ENCODE measurements around the gene TUT4.

Gene TUT4

GRCh38 chr1:52569449-52570210 is 16.7 kb upstream of the TUT4 start:
- no peak for DNase-seq

GRCh38 chr1:52567943-52568342 is 15.1 kb upstream of the TUT4 start:
- DNase-seq = no peak

- no peak for DNase-seq
These were observed 9.9 kb upstream of the TUT4 start for GRCh38 chr1:52562766-52563165.

GRCh38 chr1:52559875-52560274 is 7.0 kb upstream of the TUT4 start:
- DNase-seq = no peak

GRCh38 chr1:52558941-52559340 is 6.0 kb upstream of the TUT4 start:
- peak; percentile 68 for DNase-seq

- no peak for DNase-seq
These were observed 3.9 kb upstream of the TUT4 start for GRCh38 chr1:52556641-52557360.

DNA sequence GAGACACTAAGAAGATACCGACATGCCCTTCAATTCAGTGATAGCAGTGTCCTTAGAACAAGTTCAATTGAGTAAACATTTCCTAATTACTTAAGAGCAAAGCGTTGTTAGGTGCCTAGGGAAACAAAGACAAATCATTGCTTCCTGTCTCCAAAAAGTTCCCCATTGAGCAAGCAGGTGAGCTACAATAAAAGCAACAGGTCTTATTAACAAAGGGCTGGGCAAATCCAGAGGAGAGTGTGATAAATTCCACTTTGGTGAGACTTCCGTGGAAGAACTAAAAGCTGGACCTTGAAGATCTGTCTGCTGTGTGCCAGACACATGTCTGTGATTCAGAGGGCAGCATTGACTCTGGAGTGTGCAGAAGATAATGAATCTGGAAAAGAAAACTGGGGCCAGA is 1.9 kb upstream of the TUT4 start:
- DNase-seq = no peak

- DNase-seq = no peak
These were observed 1.4 kb upstream of the TUT4 start for GRCh38 chr1:52554267-52554640.

GRCh38 chr1:52553362-52554266 is 722 bp upstream of the TUT4 start:
- DNase-seq = peak; percentile 85

GRCh38 chr1:52552236-52552504 is 722 bp downstream of the TUT4 start:
- no peak for DNase-seq

DNA sequence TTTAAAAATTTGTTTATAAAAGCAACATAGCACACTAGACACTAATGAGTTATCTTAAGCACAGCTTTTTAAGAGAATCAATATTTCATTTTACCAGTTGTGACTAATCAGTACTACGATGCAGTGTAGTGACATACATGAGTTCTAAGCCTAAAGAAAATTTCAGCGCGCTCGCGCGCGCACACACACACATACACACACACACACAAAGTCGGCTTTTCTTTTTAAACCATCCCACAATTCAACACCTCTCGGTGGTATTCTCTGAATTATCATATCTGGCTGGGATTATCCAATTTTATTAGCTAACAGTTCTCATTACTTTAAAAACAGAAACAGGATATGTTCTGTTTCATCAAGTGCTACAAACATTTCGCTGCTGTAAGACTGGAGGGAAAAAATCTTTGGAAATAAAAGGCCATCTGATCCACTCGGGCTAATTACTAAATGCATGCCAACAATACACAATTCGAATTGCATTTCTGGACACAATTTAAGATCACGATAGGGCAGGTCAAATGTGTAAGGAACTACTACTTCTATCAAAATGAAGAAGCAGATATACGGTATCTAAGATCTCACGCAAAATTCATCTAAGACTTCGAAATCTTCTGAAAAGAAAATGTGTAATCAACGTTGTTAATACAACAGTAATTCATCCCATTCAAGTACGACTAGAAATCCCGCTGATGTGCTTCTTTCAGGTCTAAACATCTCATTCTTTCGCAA is 1.2 kb downstream of the TUT4 start:
- DNase-seq = no peak

GRCh38 chr1:52550447-52550846 is 2.4 kb downstream of the TUT4 start:
- DNase-seq = no peak

DNA sequence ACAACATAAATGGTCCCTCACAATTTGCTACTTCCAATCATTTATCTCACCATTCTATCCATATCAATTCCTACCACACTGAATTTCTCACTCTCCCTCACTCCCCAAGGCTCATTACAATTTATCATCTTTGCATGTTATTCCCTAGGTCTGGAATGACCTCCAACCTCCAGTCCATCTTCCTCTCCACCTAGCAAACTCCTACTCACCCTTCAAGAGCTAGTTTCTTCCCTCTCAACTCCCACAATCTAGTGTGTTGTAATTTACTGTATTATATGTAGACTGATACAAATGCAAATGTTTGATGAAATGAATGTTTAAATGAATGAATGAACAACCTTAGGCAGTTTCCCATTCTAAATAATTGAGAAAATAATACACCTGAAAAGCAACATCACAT is 3.6 kb downstream of the TUT4 start:
- no peak for DNase-seq

- DNase-seq = no peak
These were observed 6.0 kb downstream of the TUT4 start for GRCh38 chr1:52546852-52547251.

DNA sequence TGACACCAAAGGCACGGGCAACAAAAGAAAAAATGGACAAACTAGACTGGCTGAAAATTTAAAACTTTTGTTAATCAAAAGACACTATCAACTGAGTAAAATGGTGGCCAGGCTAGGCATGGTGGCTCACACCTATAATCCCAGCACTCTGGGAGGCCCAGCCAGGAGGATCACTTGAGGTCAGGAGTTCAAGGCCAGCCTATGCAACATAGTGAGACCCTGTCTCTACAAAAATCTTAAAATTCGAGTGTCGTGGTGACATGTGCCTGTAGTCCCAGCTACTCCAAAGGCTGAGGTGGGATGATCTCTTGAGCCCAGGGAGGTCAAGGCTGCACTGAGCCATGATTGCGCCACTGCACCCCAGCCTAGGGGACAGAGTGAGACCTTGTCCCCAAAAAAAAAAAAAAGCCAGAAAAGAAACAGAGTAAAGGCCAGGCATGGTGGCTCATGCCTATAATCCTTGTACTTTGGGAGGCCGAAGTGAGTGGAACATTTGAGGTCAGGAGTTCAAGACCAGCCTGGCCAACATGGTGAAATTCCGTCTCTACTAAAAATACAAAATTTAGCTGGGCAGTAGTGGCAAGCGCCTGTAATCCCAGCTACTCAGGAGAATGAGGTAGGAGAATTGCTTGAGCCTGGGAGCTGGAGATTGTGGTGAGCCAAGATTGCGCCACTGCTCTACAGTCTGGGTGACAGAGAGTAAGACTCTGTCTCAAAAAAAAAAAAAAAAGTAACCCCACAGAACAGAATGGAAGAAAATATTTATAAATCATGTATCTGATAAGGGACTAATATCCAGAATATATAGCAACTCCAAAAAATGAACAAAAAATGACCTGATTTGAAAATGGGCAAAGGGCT is 8.0 kb downstream of the TUT4 start:
- no peak for DNase-seq

DNA sequence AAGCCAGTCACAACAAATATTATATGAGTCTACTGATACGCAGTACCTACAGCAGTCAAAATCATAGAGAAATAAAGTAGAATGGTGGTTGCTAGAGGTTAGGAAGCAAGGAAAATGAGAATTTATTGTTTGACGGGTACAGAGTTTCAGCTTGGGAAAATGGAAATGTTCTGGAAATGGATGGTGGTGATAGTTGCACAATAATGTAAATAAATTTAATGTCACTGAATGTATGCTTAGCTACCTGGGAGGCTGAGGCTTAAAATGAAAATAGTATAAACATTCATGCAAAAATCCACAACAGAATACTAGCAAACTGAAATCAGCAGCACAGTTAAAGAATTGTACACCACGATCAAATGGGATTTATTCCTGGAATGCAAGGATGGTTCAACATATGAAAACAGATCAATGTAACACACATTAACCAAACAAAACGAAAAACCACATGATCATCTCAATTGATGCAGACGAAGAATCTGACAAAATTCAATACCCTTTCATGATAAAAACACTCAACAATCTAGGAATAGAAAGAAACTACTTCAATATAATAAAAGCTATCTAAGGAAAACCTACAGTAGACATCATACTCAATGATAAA is 10.7 kb downstream of the TUT4 start:
- no peak for DNase-seq

GRCh38 chr1:52534928-52535764 is 17.7 kb downstream of the TUT4 start:
- DNase-seq = no peak

DNA sequence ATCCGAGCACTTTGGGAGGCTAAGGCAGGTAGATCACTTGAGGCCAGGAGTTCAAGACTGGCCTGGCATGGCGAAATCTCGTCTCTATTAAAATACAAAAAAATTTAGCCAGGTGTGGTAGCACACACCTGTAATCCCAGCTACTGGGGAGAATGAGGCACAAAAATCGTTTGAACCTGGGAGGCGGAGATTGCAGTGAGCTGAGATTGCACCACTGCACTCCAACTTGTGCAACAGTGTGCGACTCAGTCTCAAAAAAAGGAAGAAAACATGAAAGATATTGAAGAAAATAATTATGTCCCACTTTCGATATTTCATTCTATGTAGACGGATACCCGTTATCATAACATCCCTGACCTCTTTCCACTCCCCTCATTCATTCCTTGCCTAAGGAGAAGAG is 19.2 kb downstream of the TUT4 start:
- DNase-seq = no peak

DNA sequence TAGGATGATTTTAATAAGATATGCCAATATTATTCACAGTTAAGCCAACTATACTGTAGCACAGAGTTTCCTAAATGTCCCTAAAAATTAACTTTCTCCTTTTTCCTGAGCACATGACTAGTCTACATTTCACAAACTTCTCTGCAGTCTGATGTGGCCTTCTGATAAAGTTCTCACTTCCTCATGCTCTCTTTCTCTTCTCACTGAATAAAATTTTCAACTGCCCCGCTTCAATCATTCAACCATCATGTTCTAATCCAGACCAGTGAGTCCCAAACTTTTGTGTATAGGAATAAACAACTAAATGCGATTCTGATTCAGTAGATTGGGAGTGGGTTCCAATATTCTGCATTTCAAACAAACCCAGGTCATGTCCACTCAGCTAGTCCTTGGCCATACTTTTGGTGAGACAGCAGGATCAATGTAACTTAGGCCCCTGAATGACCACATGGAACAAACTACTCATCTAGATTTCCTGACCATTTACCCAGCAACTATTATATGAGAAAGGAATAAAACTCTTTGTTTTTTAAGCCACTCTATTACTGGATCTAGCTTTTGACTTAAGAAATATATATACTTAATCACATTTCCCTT is 20.1 kb downstream of the TUT4 start:
- no peak for DNase-seq

DNA sequence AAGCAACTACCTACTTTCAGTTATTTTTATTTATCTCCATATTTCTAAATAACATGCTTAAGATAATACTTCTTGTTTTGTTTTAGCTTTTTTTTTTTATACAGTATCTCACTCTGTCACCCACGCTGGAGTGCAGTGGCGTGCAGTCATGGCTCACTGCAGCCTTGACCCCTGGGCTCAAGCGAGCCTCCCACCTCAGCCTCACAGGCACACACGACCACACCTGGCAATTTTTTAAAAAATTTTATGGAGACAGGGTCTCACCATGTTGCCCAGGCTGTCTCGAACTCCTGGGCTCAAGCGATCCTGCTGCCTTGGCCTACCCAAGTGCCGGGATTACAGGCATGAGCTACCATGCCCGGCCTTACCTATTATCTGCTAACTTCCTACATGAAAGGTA is 20.6 kb downstream of the TUT4 start:
- DNase-seq = no peak

Measured in NCI-H1105 (cell line).